HG03139 (cell line): ENCODE measurements around the gene DDX56.

Experiments used
- ATAC-seq: cut with Tn5 transposase; IDR thresholded peaks from one replicate; pipeline ENCODE4 v1.9.1; 2021; ENCODE audit not compliant: unreplicated experiment

Gene DDX56

GRCh38 chr7:44573464-44574286, at the start of gene DDX56:
DDX56 (minus strand) TSS chr7:44573908; CDS start chr7:44573895, 13 bp downstream.
- peak; percentile 90 for ATAC-seq

GRCh38 chr7:44622342-44623151, 48.8 kb upstream of the DDX56 start:
- peak; percentile 51 for ATAC-seq

GRCh38 chr7:44621750-44622103, 48.0 kb upstream of the DDX56 start:
- ATAC-seq = no peak

GRCh38 chr7:44621034-44621749, 47.5 kb upstream of the DDX56 start:
- no peak for ATAC-seq

GRCh38 chr7:44618753-44619152, 45.0 kb upstream of the DDX56 start:
- ATAC-seq = no peak

GRCh38 chr7:44618045-44618444, 44.3 kb upstream of the DDX56 start:
- ATAC-seq = no peak

GRCh38 chr7:44617225-44617890, 43.6 kb upstream of the DDX56 start:
- no peak for ATAC-seq

- ATAC-seq = no peak
These were observed 42.8 kb upstream of the DDX56 start for GRCh38 chr7:44616545-44616944.

- no peak for ATAC-seq
These were observed 42.1 kb upstream of the DDX56 start for GRCh38 chr7:44615793-44616192.

GRCh38 chr7:44615149-44615611, 41.5 kb upstream of the DDX56 start:
- no peak for ATAC-seq

- no peak for ATAC-seq
These were observed 36.1 kb upstream of the DDX56 start for GRCh38 chr7:44609829-44610228.

GRCh38 chr7:44608916-44609648, 35.4 kb upstream of the DDX56 start:
- ATAC-seq = no peak

GRCh38 chr7:44607141-44608068, 33.7 kb upstream of the DDX56 start:
- no peak for ATAC-seq

- peak; percentile 92 for ATAC-seq
These were observed 32.8 kb upstream of the DDX56 start, which contains the start of gene OGDH for GRCh38 chr7:44606341-44607140. OGDH (plus strand) TSS chr7:44606627; CDS start chr7:44624344, 17,717 bp downstream.

GRCh38 chr7:44604941-44605340, 31.2 kb upstream of the DDX56 start:
- no peak for ATAC-seq

- ATAC-seq = no peak
These were observed 29.5 kb upstream of the DDX56 start for GRCh38 chr7:44603193-44603592.

- ATAC-seq = no peak
These were observed 28.8 kb upstream of the DDX56 start for GRCh38 chr7:44602576-44602910.

- ATAC-seq = no peak
These were observed 25.5 kb upstream of the DDX56 start for GRCh38 chr7:44599222-44599621.
